ENCODE results near the gene DDRGK1.
A peak's percentile ranks its signal among the peaks of the same experiment; 100 is the strongest.

Gene DDRGK1

DNA sequence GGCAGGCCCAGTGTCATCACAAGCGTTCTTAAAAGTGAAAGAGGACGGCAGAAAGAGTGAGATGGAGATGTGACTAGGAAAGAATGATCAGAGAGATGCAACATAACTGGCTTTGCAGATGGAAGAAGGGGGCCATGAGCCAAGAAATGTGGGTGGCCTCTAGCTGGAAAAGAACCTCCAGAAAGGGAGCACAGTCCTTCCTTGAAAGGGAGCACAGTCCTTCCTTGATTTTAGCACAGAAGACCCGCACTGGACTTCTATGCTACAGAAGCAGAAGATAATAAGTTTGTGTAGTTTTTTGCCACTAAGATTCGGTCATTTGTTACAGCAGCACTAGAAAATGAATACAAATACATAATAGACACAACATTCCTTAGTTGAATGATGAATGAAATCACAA, 24.2 kb downstream of the DDRGK1 start:
- DNase-seq: no peak

DNA sequence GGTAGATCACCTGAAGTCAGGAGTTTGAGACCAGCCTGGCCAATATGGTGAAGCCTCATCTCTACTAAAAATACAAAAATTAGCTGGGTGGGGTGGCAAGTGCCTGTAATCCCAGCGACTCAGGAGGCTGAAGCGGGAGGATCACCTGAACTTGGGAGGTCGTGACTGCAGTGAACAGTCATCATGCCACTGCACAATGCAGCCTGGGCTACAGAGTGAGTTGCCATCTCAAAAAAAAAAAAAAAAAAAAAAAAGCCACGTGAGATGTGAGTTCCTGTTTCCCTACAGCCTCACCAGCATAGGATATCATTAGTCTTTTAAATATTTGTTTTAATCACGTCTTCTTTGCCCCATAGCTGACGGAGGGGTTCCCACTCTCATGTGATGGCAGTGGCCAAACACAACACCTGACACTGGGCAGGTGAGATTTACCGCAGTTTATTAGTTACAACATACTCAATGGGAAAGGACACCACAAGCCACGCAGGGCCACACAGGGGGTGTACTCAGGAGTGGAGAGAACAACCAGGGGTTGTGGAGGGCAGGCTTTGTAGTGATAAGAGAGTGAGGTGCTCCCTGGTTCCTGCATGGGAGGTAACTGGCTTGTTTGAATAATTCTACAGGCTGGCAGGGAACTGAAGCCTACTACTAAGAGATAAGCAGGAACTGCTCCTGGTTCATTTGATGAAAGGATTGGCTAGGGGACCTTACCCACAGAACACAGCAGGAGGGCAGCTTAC, 26.6 kb downstream of the DDRGK1 start:
- DNase-seq: no peak

DNA sequence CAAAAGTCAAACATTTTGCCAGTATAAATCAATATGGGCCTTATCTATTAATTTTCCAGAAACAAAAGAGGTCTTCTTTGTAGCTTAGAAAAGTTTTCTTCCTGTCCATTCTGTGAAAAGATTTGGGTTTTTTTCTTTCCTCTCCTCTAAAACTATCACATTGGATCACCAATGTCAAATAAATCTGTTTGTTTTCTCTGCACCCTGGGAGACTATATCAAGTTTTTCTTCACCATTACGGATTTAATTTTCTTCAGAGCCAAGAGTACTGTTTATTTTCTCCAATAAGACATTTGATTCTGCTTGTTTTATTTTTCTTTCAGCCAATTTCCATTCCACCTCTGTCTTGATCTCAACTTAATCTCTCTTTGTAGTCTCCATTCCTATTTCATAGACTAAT, 29.2 kb downstream of the DDRGK1 start:
- no peak for DNase-seq

DNA sequence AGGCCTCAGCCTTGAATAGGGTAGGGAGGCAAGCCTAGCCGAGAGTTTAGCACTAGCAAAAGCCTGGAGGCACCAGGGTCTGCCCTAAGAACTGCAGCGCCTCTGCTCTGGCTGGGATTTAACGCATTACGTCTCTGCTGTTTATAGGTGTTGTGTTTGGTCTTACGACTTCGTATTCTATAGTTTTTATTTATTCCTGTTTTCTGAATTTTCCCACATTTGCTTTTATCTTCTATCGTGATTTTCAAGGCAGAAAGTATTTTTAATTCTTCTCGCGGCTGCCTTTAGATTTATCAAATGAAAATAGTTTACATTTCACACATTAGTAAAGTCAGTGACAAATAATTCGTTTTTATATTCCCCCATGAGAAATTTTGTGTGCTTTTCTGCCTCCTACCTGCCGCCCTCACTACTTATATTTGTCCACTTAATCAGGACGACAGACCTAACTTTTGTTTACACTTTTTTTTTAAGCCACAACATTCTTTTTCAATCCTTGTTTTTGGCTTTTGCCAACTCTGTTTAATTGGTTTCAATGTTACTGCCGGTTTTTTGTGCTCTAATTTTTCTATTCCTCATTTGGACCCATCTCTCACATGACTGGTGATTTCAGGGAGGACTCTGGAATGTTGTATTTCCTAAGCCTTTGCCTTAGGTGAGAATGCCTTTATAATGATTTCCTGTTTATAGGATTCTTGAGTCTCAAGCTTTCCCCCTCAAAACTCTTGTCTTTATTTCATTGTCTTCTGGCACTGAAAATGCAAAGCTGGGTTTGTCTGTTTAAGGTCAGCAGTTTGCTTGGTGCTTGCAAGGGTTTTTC, 29.8 kb downstream of the DDRGK1 start:
- no peak for DNase-seq

DNA sequence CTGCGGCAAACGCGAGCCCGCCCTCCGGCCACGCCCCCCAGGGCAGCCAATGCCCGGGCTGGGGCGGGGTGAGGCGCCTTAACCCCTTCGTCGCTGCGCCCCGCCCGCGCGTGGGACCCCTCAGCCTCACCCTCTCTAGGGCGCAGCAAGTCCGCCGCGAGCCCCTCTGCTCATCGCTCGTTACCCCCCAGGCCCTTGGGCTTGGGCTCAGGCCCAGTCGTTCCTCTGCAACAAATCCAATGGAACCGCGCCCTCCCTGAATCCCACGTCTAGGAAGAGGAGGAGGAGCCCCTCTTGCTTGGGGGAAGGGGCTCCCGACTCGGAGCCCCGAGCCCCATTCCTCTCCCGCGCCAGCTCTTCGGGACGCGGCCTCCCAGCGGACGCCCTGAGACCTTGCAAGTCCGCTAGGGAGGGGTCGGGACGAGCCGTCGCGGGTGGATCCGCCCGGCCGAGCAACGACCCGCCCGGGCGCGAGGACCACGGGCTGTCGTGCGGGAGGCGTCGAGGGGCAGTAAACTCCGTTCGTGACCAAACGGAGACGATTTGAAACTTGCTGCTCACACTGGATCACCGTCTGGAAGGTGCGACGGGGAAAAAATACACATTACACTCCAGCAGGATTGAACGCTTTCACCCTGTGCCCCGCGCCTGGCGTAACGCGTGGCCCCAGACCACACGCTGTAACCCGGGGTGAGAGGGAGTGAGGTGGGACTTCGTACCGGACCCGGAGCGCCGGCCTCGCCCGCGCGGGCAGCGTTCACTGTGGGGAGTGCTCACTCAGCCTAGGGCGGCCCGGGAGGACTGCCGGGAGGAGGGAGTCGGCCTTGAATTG, 30.7 kb downstream of the DDRGK1 start:
- DNase-seq: peak; percentile 66 to 95 (median 84)

DNA sequence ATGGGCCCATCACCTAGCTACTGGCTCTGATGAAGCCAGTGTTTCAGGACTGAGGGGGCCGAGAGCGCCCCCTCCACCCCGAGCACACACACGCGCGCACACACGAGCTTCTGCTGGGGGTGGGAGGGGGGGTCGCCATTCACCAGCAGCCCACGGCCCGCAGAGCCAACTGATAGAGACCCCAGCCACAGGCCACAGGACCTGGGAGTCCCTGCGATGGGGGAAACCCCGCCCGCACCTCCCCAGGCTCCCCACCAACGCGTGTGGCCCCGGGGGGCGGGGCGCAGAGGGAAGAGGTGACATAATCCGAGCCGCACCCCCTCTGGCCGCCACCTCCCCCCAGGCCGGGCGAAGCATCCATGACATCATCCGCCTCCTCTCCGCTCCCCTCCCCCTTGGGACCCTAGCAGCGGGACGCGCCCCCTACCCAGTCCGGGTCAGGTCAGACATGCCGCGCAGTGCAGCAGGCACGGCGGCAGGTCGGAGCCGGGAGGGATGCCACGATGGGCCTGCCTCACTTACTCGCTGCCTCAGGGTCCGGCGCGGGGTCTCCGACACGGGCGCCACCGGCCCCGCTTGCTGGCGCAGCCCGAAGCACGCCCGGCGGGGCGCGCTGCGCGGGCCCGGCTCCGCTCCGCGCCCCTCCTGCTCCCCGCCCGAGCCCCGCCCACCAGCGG, 31.4 kb downstream of the DDRGK1 start, which contains the start of gene LZTS3:
Gene LZTS3, minus strand, starts transcription at position 617 of the 677 bp plus-strand sequence. CDS start 6,386 bp downstream, outside the sequence.
- DNase-seq: peak; percentile 43 to 82 (median 66)

DNA sequence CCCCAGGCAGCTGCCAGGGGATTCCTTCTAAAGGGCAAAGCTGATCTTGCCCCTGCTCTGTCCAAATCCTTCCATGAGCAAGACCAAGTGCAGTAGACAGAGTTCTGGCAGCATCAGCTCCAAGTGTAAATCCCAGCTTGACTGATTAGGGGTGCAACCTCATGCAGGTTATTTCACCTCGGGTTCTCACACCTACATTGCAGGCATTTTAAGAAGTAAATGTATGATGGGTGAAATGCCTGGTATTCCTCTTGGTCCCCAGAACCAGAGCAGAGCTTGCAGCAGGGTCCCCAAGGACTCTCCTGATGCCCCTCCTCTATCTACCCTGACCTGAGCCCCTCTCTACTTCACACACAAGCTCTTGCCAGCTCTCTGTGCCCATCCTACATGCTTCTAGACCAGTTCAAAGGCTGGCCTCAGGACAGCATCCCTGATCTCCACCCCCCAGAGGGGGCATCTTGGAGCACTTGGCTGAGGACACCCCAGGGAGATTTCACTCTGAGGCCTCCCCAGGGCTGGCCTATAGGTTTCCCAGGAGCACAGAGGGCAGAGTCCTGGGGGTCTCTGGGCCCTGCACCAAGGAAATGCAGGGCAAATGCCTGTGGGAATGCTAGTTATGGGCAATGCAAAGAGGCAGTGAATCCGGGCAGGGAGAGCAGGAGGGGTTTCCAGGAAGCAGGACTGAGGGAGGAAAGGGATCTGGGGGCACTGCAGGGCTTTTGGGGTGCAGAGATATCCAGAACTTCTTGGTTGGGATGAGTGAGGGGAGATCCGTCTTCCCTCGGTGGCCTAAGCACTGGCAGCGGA, 32.2 kb downstream of the DDRGK1 start:
- no peak for DNase-seq

DNA sequence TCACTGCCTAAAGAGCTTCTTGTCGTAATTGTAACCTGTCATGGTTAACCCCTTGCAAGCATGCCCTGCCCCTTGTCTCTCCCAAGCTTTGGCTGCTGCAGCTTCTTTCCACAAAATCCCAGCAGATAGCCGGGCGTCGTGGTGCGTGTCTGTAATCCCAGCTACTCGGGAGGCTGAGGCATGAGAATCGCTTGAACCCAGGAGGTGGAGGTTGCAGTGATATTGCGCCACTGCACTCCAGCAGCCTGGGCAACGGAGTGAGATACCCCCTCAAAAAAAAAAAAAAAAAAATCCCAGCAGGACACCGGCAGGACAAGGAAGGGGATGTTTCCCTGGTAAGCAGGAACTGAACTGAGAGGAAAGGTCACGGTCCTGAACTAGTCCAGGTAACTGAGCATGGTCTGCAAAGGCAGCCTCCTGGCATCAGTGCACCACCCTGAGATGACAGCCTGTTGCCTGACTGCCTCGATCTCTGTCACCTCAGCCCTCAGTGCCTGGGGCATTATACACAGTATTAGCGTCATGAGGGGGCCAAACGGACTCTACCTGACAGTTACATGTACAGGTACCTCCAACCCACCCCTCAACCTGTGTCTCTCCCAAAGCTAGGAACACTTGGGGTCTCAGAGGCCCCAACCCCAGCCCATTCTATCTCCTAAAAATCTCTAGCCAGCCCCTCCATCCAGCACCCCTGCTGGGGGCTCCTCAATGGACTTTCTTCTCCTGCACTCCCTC, 32.9 kb downstream of the DDRGK1 start:
- DNase-seq: no peak

DNA sequence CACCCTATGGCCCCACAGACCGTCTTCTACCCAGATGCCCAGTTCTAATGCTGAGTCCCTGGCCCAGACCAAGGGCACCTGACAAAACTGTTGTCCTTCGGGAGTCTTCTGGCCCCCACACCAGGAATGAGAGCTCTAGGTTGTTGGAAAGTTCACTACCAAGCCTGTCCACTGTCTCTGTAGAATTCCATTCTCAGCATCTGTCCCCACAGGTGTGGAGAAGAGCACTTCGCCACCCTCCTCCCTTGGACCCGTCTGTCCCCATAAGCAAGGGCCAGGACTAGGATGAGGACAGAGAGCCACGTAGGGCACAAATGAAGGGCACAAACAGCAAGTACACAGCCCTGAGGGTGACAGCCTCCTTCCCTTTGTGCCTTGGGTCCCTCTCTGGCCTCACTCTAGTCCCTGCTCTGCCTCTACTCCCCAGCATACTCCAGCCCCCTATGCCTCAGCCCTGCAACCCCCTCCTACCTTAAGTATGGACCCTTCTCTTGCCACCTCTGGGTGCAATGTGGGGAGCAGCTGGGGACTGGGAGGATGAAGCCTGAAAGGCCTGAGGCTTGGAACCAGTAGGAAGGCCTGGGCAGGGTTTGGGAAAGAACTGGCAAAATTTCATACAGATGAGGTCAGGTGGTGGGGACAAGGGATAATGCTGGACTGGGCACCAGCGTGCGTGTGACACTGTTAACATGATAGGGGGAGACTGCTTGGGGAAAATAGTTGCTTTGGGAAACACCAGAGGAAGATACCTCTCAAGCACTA, 35.5 kb downstream of the DDRGK1 start:
- DNase-seq: no peak

DNA sequence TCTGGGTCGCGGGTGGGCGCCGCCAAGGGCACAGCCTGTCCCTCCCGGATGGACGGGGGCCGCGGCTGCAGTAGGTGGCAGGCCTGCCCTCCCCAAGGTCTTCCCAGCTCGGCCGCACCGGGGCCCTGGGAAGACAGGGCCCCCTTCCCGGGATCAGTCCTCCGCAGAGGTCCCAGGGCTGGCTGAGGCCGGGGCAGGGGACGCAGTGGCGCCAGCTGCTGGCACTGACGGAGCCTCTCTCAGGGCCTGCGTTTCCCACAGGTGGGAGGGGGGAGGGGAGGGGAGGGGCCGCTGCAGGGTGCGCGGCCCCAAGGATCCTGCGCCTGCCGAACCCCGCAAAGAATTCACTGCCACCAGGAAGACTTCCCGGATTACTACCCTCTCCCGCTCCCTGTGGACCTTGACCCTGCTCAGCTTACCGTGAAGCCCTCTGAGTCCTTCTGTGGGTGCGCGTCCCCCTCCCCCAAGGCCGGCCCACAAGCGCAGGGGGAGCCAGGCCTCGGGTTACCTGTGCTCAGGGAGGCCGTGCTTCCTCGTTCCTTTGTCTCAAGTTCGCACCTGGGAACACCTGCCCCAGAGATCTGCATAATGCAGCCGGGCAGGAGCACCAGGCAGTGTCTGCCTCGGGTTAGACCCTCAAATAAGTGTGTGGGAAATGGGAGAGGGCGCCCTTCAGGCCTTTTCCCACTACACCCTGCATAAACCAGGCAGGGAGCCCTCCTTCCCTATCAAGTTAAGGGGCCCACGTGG, 36.2 kb downstream of the DDRGK1 start:
- peak in 1 of 4 experiments; percentile 28 for DNase-seq

DNA sequence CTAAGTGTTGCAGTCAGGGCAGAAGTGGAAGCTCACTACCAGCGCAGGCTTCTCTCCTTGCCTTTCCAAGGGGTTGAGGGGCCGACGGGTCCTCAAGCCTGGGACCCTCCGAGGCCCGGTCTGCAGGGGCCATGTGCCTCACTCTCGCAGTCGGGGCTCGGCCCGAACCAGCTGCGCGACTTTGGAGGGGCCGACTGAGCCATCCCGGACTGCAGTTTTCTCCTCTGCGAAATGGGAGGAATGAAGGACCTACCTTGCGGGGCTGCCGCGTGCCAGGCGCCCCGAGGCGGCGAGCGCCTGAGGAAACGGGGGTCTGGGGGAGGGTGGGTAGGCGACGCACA, 36.8 kb downstream of the DDRGK1 start:
- no peak for DNase-seq

DNA sequence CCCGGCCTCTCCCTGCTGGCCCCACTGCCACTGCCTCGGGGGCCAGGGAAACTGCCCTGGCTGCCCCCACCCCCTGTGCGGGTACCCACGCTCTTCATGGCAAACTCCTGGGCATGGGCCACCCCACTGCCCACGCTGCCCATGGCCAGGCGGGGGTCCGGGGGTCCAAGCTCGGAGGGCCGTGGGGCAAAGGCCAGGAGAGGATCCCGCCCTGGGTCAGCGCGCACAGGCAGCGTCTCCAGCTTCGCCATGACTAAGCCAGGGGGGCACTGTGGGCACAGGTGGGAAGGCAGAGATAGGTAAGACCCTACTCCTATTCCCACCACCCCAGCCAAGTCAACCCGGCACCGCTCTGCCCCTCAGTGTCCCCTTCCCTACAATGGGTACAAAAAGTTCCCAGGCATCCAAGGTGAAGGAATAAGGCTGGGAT, 37.6 kb downstream of the DDRGK1 start:
- no peak for DNase-seq

DNA sequence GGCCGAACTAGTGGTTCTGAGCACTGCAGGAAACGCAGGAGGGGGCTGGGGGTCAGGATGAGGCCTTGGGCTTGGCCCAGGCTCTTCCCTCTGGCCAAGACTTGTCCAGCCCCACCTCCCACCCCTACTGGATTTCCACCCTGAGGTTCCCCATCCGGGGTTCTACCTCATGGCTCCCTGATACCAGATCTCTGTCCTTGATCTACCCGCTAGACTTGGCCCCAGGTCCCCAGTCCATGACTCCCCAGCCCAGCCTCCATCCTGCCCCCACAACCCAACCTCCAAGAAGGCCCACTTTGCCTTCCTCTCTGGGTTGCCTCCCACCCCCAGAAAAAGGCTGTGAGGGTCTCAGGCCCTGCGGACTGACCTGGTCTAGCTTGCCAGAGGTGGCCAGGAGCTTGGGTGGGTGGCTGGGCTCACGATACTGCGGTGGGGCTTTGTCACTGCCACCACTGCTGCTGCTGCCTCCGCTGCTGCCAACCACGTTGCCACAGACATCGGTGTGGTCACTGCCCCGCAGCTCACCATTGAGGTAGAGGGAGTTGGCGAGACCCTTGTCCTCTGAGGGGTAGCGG, 38.1 kb downstream of the DDRGK1 start:
- no peak for DNase-seq

DNA sequence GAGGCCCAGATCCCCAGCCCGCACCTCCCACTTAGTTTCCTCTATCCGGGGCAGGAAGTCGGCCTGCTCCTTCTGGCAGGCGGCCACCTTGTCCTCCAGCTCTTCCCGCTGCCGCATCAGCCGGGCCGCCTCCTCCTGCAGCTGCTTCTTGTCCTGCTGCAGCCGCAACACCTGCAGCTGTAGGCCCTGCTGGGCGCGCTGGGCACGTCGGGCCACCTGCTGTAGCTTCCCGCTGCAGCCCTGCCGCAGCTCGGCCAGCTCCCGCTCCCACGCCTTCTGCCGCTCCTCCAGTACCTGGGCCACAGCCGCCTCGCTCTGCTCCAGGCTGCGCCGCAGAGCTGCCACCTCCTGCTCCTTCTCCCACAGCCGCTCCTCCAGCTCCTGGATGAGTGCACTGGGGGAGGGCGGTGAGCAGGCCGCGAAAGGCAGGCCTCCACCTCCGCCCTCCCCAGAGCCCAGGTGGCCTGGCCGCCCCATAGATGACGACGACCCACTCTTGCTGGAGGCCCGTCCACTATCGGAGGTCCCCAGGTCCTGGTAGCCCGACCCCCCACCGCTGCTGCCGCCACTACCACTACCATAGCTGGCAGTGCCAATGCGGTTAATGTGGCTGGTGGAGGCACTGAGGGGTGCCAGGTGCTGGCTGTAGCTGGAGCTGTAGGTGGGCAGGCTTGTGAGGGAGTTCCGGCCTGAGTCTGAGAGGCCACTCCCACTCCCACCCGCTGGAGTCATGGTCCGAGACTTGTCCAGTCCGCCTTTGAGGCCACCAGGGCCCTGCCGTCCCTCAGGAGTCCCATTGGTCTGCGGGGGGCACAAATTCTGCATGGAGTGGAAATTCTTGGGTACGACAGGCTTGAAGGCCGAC, 38.8 kb downstream of the DDRGK1 start:
- DNase-seq: no peak

DNA sequence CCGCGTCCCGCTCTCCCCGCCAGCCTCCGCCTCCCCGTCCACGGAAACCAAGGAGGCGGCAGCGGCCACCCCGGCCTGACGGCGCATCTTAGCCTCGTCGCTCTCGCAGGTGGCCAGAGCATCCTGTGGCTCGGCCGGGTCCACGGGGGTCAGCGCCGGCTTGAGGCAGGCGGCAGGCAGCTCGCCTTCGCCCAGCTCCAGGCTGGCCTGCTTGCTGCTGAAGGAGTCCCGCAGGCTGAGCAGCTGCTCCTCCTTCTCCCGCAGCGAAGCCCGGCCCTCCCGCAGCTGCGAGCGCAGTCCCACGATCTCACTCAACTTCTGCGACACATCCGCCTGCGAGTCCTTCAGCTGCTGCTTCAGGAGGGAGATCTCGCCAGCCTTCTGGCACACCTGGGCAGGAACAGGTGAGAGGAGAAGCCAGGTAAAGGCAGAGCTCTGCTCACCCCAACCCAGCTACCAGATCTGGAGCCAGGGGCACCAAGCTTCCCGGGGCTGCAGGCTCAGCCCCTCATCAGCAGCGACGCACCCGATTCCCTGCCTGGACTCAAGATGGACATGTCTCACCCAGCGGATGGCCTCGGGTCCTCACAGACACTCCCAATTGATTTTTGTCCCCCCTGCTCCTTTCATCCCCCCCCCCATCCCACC, 39.6 kb downstream of the DDRGK1 start:
- DNase-seq: no peak

DNA sequence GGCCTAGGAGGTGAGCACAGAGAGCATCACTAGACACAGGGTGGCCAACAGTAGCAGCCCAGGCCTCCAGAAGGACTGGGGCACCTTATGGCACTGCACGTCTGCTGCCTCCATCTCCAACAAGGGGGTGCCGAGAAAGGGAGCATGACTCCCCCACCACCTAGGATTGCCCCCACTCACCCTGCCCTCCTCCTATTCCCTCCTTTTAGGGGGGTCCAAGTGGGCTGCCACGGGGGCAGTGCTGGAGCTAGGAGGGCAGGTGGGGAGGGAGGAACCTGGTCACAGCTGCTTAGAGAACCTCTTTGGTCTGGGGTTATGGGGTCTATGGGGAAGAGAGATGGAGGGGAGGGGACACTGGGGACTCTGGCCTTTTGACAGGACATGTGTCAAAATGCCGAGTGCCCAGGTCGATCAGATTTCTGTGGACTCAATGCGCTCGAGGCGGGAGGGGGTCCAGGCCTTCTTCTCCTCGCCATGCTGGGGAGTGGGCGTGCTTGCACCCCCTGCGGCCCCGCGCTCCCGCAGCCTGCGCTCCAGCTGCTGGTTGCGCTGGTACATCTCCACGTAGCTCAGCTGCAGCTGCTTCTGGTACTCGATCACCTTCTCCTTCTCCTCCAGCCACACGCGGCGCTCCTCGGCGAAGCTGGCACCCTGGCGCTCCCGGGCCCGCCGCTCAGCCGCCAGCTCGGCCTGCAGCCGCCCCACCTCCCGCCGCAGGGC, 40.3 kb downstream of the DDRGK1 start:
- DNase-seq: no peak
